Skin epidermis (tissue), 12 donors: ENCODE data around the gene GCG.

Experiments
- H3K27ac ChIP-seq, 21 experiments: fragments of 200-600 bp; sonication (generic) in 11 of 21; one replicate each; pipeline ENCODE4 v1.5.0; 2020; ENCODE audit warnings: mild to moderate bottlenecking in 3 of 21, inconsistent platforms in 2 of 21, moderate library complexity in 2 of 21
- H3K4me3 ChIP-seq, 7 experiments: fragments of 200-600 bp; sonication (generic) in 2 of 7; one replicate each; pipeline ENCODE4 v1.5.0; 2020; ENCODE audit warnings: inconsistent platforms in 2 of 7, mild to moderate bottlenecking in 2 of 7, moderate library complexity in 1 of 7

Gene GCG

GRCh38 chr2:162152147-162152546, at the start of gene GCG:
Gene GCG, minus strand, starts transcription at chr2:162152247. Its CDS starts 3,069 bp downstream, at chr2:162149178.
- Histone ChIP-seq H3K27ac (no peak within 1 kb of the TSS), H3K4me3 (no peak within 1 kb of the TSS)

GRCh38 chr2:162200636-162201035, 48.6 kb upstream of the GCG start:
- Histone ChIP-seq H3K4me3 (no peak overlapping the region), H3K27ac (no peak overlapping the region)

GRCh38 chr2:162199913-162200312, 47.9 kb upstream of the GCG start:
- Histone ChIP-seq H3K4me3 (no peak overlapping the region), H3K27ac (no peak overlapping the region)

DNA sequence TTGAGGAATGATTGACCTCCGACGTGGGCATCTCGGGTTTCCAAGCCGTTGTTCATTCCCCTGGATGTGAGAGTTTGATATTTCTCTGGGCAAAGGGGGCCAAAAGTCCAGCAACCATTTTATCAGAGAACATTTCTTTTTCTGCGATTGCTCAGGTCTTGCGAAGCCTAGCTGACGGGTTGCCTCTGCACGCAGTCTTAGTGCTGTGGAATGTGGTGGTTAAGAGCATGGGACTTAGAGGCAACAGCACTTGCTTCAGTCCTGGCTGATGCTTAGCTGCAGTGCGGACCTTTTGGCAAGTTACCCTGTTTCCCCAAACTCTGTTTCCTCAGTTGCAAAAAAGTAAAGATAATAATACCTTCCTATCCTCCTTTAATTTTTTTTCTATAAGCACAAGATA, 46.2 kb upstream of the GCG start:
- H3K27ac ChIP-seq, result no peak overlapping the region
- no peak overlapping the region for H3K4me3 ChIP-seq

DNA sequence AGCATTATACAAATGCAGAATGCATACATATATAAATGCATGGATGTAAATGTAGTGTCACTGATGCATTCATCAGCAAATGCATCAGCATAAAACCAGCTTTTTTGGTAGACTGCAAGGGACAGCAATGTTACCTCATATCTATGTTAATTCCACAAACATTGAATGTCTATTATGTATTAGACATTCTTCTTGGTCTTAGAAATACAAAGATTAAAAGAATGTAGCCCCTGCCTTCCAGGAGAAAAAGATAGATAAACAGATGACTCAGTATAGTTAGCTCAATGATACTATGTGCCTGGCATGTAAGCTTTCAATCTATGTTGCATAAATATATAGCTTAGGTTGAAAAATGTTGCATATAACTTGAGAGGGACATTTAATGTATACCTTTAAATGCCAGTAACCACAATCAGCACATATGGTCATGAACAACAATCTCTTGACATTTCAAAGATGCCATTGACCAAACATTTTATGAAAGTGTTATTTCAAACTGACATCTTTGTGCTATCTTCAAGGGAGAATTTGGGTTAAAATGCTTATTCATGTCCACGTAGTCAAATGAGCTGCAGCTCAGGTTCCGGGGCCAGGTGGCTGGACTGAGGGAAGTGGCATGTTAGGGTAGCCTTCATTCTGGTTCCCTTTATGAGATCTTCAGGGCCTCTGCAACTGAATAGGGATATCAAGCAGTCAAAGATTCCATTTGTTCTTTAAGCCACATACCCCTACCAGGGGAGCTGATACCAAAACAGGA, 45.2 kb upstream of the GCG start:
- Histone ChIP-seq H3K27ac (no peak overlapping the region), H3K4me3 (no peak overlapping the region)

DNA sequence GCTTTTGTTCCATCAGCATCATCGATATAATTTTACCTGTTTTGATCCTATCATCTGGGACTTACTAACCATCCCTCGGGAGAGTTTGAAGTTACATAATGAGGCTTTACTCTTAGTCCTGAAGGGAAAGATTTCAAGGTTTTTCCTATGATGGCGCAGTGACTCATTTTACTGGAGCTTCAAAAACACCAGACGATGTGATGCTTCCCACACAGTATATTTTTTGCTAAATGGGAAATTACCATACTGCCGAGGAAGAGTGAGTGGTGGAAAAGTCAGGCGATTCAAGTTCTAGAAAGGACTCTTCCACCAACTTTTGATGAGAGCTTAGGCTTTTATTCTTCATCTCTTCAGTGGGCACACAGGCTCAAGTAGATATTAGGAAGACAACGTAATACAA, 44.6 kb upstream of the GCG start:
- Histone ChIP-seq H3K27ac (no peak overlapping the region), H3K4me3 (no peak overlapping the region)

GRCh38 chr2:162188451-162188850, 36.4 kb upstream of the GCG start:
- H3K4me3 ChIP-seq, result no peak overlapping the region
- no peak overlapping the region for H3K27ac ChIP-seq

DNA sequence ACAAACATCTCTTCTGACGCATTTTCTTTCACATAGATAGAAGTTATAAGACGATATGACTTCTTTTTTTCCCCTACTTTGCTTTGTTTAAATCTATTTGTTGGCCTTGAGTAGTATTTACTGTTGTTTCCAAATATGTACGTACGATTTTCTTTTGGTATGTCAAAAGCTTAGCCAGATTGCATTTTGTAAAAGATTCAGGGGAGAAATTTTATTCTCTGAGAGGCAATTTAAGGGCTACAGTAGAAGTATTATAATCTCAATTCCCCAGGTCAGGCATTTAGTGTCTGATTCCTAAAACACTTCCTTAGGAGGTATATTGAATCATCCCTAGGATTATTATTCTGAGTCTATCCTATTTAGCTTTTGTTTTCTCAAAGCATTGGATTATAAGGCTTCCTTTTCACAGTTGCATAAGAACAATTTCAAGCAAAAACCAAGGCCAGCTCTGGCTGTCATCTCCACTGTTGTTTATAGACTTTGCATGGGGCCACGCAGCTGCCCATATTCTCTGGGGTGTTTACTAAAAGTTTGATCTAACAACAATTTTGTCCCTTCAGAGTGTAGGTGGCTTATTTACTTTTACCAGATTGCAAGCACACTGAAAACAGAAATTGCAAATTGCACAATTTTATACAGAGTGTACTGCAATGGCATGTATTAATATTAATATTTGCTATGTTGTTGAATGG, 33.6 kb upstream of the GCG start:
- Histone ChIP-seq H3K4me3 (no peak overlapping the region), H3K27ac (no peak overlapping the region)

GRCh38 chr2:162184821-162185450, 32.9 kb upstream of the GCG start:
- Histone ChIP-seq H3K4me3 (no peak overlapping the region), H3K27ac (no peak overlapping the region)

- H3K27ac ChIP-seq, result no peak overlapping the region
- H3K4me3 ChIP-seq, result no peak overlapping the region
Measured at GRCh38 chr2:162184359-162184758, 32.3 kb upstream of the GCG start.

DNA sequence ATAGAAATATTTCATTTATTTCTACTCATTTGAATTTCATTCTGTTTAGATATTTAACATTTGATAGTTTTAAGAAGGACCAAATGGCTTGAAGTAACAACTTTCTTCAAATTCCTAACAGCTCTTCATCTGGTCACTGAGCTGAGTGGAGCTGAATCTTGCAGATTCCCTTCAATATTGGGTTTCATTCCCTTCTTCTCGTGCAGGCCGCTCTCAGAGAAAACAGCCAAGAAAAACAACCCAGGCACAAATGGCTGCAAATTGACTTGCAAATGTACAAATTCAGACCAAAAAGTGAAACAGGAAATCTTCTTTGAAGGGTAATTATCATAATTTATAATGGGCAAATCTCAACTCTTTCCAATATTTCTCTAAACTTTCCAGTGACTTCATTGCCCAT, 30.3 kb upstream of the GCG start:
- no peak overlapping the region for H3K27ac ChIP-seq
- H3K4me3 ChIP-seq, result no peak overlapping the region

GRCh38 chr2:162177301-162177700, 25.3 kb upstream of the GCG start:
- Histone ChIP-seq H3K27ac (no peak overlapping the region), H3K4me3 (no peak overlapping the region)

DNA sequence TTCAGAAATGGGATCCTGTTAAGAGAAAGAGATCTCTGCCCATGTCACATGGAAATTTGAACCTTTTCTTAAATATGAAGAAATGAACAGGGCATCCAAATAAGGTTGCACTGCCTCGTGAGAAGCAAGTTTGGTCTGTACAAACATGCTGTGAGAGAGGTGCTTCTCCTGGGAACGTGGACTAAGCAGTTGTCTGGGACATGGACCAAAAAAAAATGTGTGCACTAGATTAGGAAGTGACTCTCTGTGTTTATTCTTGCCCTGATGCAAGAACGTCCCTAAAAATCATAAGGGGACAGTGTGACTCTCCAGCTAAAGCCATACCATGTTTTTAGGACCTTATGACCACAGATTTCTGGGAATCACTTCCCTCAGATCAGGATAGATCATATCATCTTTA, 23.7 kb upstream of the GCG start:
- H3K27ac ChIP-seq, result no peak overlapping the region
- H3K4me3 ChIP-seq, result no peak overlapping the region

DNA sequence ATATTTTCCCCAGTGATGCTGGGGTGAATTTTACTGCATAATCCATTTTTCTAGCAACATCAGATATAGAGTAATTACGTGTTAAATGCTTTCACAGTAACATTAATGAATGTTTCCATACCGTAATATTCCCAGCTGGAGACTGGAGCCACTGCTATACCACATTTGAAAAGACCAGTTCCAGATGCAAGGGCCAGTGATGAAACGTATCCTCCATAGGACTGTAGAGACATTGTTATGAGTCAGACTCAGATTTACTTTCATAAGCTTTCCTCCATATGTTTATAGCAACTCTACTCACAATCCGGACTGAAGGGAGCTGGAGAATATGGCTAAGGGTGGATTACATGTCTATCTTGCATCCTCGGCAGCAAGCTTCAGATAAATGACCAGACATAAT, 22.7 kb upstream of the GCG start:
- H3K27ac ChIP-seq, result no peak overlapping the region

GRCh38 chr2:162172802-162173370, 20.8 kb upstream of the GCG start:
- Histone ChIP-seq H3K27ac (no peak overlapping the region), H3K4me3 (no peak overlapping the region)

More for the DNA sequence above, 22.7 kb upstream of the GCG start:
- H3K4me3 ChIP-seq, result no peak overlapping the region

GRCh38 chr2:162166745-162167144, 14.7 kb upstream of the GCG start:
- Histone ChIP-seq H3K27ac (no peak overlapping the region), H3K4me3 (no peak overlapping the region)

GRCh38 chr2:162166174-162166573, 14.1 kb upstream of the GCG start:
- Histone ChIP-seq H3K4me3 (no peak overlapping the region), H3K27ac (no peak overlapping the region)

GRCh38 chr2:162164802-162165201, 12.8 kb upstream of the GCG start:
- H3K27ac ChIP-seq, result peak overlapping the region in 1 of 21 experiments; percentile 12
- no peak overlapping the region for H3K4me3 ChIP-seq

DNA sequence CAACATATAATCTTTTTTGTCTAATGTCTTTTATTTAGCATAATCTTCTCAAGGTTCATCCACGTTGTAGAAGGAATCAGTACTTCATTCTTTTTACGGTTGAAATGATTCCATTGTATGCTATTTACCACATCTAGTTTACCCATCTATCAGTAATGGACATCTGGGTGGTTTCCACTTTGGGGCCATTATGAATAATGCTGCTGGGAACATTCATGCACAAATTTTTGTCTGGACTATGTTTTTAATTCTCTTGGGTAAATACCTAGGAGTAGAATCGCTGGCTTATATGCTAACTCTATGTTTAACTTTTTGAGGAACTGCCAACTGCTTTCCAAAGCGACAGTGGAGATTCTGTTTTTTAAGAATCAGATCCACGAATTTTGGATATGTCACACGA, 7.4 kb upstream of the GCG start:
- Histone ChIP-seq H3K27ac (no peak overlapping the region), H3K4me3 (no peak overlapping the region)

DNA sequence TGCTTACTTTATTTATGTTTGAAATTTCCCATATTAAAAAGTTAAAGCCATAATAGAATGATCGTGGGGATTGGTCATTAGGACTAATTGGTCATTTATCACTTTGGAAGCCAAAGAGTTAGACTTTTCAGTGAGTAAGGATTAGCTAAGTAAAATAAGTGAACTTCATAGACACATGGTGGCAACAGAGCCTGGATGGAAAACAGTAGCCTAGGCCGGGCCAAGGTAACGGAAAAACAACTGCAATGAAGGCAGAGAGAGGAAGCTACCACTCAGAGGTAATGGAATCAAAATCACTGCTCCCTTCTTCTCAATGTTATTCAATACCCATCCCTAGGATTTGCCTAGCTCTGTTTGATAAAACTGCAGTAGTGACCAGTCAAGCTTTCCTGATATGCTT, 4.1 kb upstream of the GCG start:
- Histone ChIP-seq H3K27ac (no peak overlapping the region), H3K4me3 (no peak overlapping the region)

- Histone ChIP-seq H3K27ac (no peak overlapping the region), H3K4me3 (no peak overlapping the region)
Measured at GRCh38 chr2:162155093-162155492, 3.0 kb upstream of the GCG start.
